Kidney epithelial cell (primary cell): Measurements from ENCODE around the gene HES4. TPM values are rescaled to one million over a fixed set of nuclear protein-coding genes. Genes with fewer than 3 reads are reported as not detected.

Source experiments
- DNase-seq: peaks from one replicate; pipeline ENCODE4 v3.0.0-alpha.2; 2010; ENCODE audit warnings: low read depth
- H3K27me3 ChIP-seq: 2 replicates; pipeline ENCODE4 v1.6.0; 2011; ENCODE audit warnings: low read length; ENCODE audit not compliant: control insufficient read depth, insufficient read depth
- H3K36me3 ChIP-seq: 2 replicates; pipeline ENCODE4 v1.5.1; 2011; ENCODE audit warnings: low read length; ENCODE audit not compliant: control insufficient read depth, insufficient read depth
- H3K4me3 ChIP-seq: 2 replicates; pipeline ENCODE4 v1.5.1; 2011; ENCODE audit warnings: low read depth, mild to moderate bottlenecking, control low read depth, low read length
- CTCF ChIP-seq: IDR thresholded peaks from 2 replicates; pipeline ENCODE4 v1.5.1; 2011; ENCODE audit warnings: mild to moderate bottlenecking, moderate library complexity, low read length, control low read depth, inconsistent platforms; ENCODE audit not compliant: insufficient read depth, poor library complexity, severe bottlenecking
- total RNA-seq: library from RNA; depleted of rRNA; stranded (reverse); fragments of >200 nt; gene quantifications from 2 replicates; pipeline ENCODE4 v1.2.3, GENCODE V29; 2015

HES4 gene
- total RNA-seq, 1 donor from 2014 or later: 160 TPM

GRCh38 chr1:1041092-1041523 is 41.2 kb upstream of the HES4 start:
- H3K27me3 ChIP-seq: no peaks in the 10 kb centered on the region
- no peak for TF ChIP-seq CTCF
- peaks cover 5% of the 10 kb centered on the region for H3K36me3 ChIP-seq
- DNase-seq: no peak
- no peak overlapping the region for H3K4me3 ChIP-seq

GRCh38 chr1:1040004-1040991 is 40.4 kb upstream of the HES4 start:
- peak; percentile 45 for DNase-seq
- H3K36me3 ChIP-seq: peaks cover 5% of the 10 kb centered on the region
- peak overlapping the region; percentile 12 for H3K4me3 ChIP-seq

GRCh38 chr1:1039145-1039910 is 39.4 kb upstream of the HES4 start:
- no peak for DNase-seq
- H3K4me3 ChIP-seq: no peak overlapping the region
- no peaks in the 10 kb centered on the region for H3K27me3 ChIP-seq
- no peak for TF ChIP-seq CTCF
- H3K36me3 ChIP-seq: peaks cover 5% of the 10 kb centered on the region

More at GRCh38 chr1:1040004-1040991, 40.4 kb upstream of the HES4 start:
- no peak for TF ChIP-seq CTCF
- no peaks in the 10 kb centered on the region for H3K27me3 ChIP-seq

GRCh38 chr1:1038694-1039093 is 38.8 kb upstream of the HES4 start:
- Histone ChIP-seq H3K4me3 (no peak overlapping the region), H3K27me3 (no peaks in the 10 kb centered on the region), H3K36me3 (peaks cover 4% of the 10 kb centered on the region)
- no peak for TF ChIP-seq CTCF
- no peak for DNase-seq

GRCh38 chr1:1037366-1038327 is 37.8 kb upstream of the HES4 start:
- H3K4me3 ChIP-seq: no peak overlapping the region
- H3K27me3 ChIP-seq: no peaks in the 10 kb centered on the region
- no peak for DNase-seq
- TF ChIP-seq CTCF: no peak
- peaks cover 1% of the 10 kb centered on the region for H3K36me3 ChIP-seq
